Measurements from ENCODE around the gene FAM240A. TPM values are rescaled to one million over a fixed set of nuclear protein-coding genes. Genes with fewer than 3 reads are reported as not detected.

FAM240A gene
- total and polyA plus RNA-seq, 8 donors = not detected

- no peak for ATAC-seq
- Histone ChIP-seq H3K4me1 (no peaks in the 10 kb centered on the region), H3K36me3 (no peaks in the 10 kb centered on the region), H3K27me3 (no peaks in the 10 kb centered on the region), H3K27ac (no peak overlapping the region), H3K4me3 (no peak overlapping the region), H3K9me3 (no peaks in the 10 kb centered on the region)
- FAIRE-seq = no peak
- intact Hi-C loops (cut with DNase I) = no loop called here
- TF ChIP-seq, protein P1, sequence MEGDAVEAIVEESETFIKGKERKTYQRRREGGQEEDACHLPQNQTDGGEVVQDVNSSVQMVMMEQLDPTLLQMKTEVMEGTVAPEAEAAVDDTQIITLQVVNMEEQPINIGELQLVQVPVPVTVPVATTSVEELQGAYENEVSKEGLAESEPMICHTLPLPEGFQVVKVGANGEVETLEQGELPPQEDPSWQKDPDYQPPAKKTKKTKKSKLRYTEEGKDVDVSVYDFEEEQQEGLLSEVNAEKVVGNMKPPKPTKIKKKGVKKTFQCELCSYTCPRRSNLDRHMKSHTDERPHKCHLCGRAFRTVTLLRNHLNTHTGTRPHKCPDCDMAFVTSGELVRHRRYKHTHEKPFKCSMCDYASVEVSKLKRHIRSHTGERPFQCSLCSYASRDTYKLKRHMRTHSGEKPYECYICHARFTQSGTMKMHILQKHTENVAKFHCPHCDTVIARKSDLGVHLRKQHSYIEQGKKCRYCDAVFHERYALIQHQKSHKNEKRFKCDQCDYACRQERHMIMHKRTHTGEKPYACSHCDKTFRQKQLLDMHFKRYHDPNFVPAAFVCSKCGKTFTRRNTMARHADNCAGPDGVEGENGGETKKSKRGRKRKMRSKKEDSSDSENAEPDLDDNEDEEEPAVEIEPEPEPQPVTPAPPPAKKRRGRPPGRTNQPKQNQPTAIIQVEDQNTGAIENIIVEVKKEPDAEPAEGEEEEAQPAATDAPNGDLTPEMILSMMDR (IDR thresholded peaks at IDR 0.05) = no peak
- no peak for DNase-seq
- WGBS, 2 donors = 52 to 62% methylated on average over 1 of the region's 1 CpG
Measured at GRCh38 chr3:46651084-46651483, 38.8 kb downstream of the FAM240A start.

- intact Hi-C loops (cut with DNase I) = no loop called here
- Histone ChIP-seq H3K9me3 (no peaks in the 10 kb centered on the region), H3K36me3 (no peaks in the 10 kb centered on the region), H3K27me3 (no peaks in the 10 kb centered on the region), H3K4me1 (no peaks in the 10 kb centered on the region), H3K27ac (no peak overlapping the region), H3K4me3 (no peak overlapping the region)
- FAIRE-seq = no peak
- TF ChIP-seq, protein P1 (IDR thresholded peaks at IDR 0.05) = no peak
- no peak for ATAC-seq
- WGBS, 2 donors = 74 to 81% methylated on average over 6 of the region's 6 CpGs
- DNase-seq = no peak
Measured at GRCh38 chr3:46655271-46655670, 42.9 kb downstream of the FAM240A start.

GRCh38 chr3:46656778-46657556 is 44.6 kb downstream of the FAM240A start:
- intact Hi-C loops (cut with DNase I) = no loop called here
- Histone ChIP-seq H3K4me1 (no peaks in the 10 kb centered on the region), H3K27me3 (no peaks in the 10 kb centered on the region), H3K9me3 (no peaks in the 10 kb centered on the region), H3K4me3 (no peak overlapping the region), H3K36me3 (no peaks in the 10 kb centered on the region), H3K27ac (no peak overlapping the region)
- TF ChIP-seq, protein P1 (IDR thresholded peaks at IDR 0.05) = no peak
- no peak for FAIRE-seq
- DNase-seq = no peak
- WGBS, 2 donors = 81 to 84% methylated on average over 9 of the region's 9 CpGs
- ATAC-seq = no peak

- ATAC-seq (no peak), FAIRE-seq (no peak), DNase-seq (no peak)
- Histone ChIP-seq H3K27ac (no peak overlapping the region), H3K27me3 (no peaks in the 10 kb centered on the region), H3K9me3 (no peaks in the 10 kb centered on the region), H3K36me3 (no peaks in the 10 kb centered on the region), H3K4me3 (no peak overlapping the region), H3K4me1 (no peaks in the 10 kb centered on the region)
- TF ChIP-seq, protein P1 (IDR thresholded peaks at IDR 0.05) = no peak
- intact Hi-C loops (cut with DNase I) = no loop called here
- 92 to 95% methylated on average over 8 of the region's 8 CpGs for WGBS, 2 donors
Measured at GRCh38 chr3:46659285-46659684, 47.0 kb downstream of the FAM240A start.

GRCh38 chr3:46660003-46660402 is 47.7 kb downstream of the FAM240A start:
- FAIRE-seq = no peak
- intact Hi-C loops (cut with DNase I) = no loop called here
- Histone ChIP-seq H3K4me3 (no peak overlapping the region), H3K27me3 (no peaks in the 10 kb centered on the region), H3K36me3 (no peaks in the 10 kb centered on the region), H3K9me3 (no peaks in the 10 kb centered on the region), H3K4me1 (no peaks in the 10 kb centered on the region), H3K27ac (no peak overlapping the region)
- TF ChIP-seq, protein P1 (IDR thresholded peaks at IDR 0.05) = no peak
- DNase-seq = peak in 1 of 6 donors; percentile 32
- 60 to 68% methylated on average over 6 of the region's 6 CpGs for WGBS, 2 donors
- ATAC-seq = peak; percentile 23 to 70 (median 43)
